ENCODE data around the gene CPEB4.

Gene CPEB4

DNA sequence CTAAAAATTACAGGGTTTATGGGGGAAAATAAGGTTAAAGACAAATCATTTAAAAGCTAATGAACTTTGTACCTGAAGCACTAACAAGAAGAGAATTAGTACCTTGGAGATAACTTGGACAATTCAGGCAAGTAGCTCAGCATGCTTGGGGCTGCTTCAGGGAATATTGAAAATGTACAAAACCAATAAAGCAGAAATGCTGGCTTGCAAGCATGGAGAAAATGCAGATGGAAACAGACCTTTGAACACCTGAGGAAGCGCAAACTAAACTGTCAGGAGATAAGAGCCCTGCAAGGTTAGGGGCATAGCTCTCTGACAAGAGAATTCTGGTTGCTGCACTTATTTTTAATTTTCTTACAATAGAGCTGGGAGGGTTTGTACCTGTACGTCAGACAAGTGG is 58.2 kb downstream of the CPEB4 start:
- no peak overlapping the region for H3K4me3 ChIP-seq (ENCODE audit: low read length)
- no peak for TF ChIP-seq ZNF274 (IDR thresholded peaks at IDR 0.05; ENCODE audit: low read depth, low read length)

DNA sequence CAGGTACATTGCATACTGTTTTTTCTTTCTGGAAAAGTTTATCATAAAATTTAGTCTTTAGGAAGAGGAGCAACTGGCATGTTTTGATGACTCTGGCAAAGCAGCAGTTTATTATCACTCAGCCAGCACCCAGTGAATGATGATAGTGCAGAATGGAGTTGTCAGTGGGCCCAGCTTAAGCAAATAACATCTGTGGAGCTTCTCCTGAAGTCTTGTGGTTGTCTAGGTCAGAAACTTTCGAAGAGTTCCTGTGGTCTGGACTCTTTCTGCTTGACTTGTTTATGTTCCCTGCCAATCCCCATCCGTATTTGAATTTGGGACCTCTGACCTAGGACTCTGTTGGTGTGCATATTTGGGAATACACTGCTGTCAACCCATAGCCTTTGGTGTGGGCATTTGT is 62.7 kb downstream of the CPEB4 start:
- H3K4me3 ChIP-seq (ENCODE audit: low read length): no peak overlapping the region
- no peak for TF ChIP-seq ZNF274 (IDR thresholded peaks at IDR 0.05; ENCODE audit: low read depth, low read length)

DNA sequence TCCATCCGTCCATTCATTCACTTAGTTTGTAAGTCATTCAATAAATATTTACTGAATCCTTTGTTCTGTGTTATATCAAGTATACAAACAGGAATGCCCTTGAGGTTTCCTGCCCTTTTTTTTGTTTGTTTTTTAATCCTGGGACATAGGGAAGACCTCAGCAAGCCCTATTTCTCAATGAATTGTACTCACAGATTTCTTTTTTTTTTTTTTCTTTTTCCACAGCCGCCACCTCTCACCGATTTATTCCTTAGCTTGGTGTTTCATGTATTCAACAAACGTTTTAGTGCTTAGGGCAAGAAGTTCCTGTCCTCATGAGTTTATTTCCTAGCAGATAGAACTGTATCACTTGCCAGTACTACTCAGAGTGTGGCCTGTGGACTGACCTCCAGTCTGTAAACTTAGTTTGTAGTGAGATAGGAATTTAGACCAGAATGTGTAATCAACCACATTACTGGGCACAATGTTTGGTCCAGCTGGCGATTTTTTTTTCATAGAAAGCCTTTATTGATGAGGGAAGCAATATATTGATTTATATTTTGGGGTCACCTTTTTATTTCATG is 65.5 kb downstream of the CPEB4 start:
- no peak for TF ChIP-seq ZNF274 (IDR thresholded peaks at IDR 0.05; ENCODE audit: low read depth, low read length)
- H3K4me3 ChIP-seq (ENCODE audit: low read length): no peak overlapping the region

DNA sequence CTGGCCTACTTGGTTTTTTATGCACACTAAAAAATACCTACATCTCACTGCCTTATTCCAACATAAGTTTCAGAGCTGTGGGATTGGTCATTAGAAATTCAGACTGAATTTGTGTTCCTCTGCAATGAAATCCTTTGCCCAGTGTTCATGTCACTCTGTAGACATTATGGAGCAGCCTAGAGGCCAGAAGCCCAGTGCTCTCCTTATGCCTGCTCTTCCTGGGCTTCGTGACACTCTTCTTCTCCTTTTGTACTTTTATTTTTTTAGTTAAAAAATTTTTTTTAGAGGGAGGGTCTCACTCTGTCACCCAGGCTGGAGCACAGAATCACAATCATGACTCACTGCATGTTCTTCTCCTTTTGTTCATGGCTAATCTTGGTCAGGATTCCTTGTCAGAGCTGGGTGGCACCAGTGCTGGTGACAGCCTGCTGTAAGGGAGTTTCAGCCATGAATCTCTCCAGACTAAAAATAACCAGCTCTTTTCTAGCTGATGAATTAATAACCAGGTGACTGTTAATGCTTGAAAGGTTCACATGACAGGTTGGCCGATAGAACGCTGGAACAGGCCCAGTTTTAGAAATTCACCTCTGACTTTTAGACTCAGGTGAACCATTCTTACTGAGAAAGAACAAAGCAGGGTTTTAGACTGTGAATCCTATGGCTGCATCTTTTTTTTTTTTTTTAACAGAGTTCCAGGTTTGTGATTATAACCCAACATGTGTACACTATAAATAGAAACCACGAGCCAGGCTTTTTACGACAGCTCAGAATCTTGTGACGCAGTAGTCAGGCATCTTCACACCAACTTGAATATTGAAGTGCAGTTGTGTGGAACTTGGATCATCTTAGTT is 66.7 kb downstream of the CPEB4 start:
- H3K4me3 ChIP-seq (ENCODE audit: low read length): no peak overlapping the region; the same call in 1 of the 2 replicates
- TF ChIP-seq ZNF274 (IDR thresholded peaks at IDR 0.05; ENCODE audit: low read depth, low read length): no peak

DNA sequence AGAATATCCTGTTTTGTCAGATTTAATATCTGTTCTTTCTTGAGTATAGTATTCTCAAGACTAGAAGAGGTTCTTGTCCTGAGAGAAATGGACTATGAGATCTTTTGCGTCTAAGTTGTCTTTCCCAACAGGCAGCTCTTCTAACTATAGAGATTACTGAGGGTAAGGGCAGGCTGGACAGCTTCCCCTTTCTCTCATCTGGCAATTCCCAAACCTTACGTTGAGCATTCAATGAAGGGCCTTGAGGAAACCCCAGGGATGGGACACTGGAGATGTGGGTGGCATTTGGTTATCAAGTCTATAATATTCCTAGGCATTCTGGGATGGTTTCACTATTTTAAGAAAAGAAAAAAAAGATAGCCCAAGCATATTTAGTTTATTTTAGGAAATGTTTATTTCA is 72.8 kb downstream of the CPEB4 start:
- no peak for TF ChIP-seq ZNF274 (IDR thresholded peaks at IDR 0.05; ENCODE audit: low read depth, low read length)
- H3K4me3 ChIP-seq (ENCODE audit: low read length): no peak overlapping the region

DNA sequence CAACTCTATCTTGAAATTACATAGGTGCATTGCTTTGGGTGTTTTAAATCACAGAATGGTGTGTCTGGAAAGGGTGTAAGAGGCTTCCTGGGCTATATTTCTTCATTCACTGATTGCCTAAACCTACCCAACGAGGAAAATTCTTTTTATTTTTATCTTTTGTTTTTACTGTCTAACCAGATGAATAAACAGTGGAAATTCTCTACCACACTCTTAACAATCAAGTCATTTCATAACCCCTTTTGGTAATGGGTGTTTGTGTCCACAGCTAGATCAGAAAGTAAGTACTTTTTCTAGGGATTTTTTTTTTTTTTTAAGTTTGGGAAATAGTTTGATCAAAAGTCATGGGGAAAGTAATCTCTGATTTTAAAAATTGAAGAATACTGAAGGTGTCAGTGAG is 73.3 kb downstream of the CPEB4 start:
- TF ChIP-seq ZNF274 (IDR thresholded peaks at IDR 0.05; ENCODE audit: low read depth, low read length): no peak
- no peak overlapping the region for H3K4me3 ChIP-seq (ENCODE audit: low read length)

DNA sequence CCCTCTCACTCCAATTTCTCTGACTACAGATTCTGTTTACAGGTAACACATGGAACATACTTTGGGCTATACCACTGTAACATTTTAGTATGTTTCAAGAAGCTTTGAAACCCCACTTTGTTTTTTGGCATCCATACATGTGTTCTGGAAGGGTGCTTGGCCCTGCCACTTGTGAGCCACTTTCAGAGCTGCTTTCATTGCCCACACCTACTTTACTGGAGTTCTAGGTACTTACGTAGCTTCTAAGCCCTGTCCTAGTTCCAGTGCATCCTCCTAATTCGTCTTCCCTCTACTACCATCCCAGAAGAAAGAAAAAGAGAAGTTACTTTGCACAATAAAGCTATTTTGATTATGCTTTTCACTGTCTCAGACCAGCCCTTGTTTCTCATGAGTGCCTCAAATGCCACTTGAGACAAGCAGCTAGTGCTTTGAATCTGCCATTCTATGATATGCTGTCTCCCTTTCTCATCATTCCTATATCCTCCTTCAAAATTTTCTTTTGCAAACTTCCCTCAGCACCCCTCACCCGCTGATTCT is 74.4 kb downstream of the CPEB4 start:
- TF ChIP-seq ZNF274 (IDR thresholded peaks at IDR 0.05; ENCODE audit: low read depth, low read length): no peak
- H3K4me3 ChIP-seq (ENCODE audit: low read length): no peak overlapping the region

DNA sequence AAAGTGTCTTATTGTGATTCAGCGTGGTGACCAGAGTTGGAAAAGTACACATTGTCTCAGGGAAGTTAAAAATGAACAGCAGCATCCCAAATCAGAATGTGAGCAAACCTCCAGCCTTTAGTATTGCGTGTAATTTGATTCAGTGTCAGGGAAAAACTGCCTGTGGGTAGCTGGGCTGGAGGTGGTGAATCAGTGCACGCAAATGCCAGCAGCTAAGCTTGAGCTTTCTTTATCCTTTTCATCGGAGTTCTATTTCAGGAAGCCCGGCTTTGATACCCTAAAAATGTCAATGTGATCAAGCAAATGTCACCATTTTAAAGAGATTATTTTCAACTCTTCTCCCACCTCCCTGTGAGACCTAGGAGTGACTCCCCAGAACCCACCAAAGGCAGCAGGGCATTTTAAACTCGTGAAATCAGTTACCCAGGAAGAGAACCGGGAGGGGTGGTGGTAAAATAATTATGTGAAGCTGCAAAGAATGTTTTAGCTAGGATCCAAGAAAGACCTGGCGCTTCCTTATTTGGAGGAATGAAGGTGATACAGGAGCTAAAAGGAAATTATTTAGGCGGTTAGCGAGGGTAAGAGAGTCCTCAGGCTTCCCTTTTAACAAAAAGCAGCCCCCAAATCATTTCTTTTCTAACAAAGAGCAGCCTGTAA is 75.2 kb downstream of the CPEB4 start:
- no peak overlapping the region for H3K4me3 ChIP-seq (ENCODE audit: low read length)
- TF ChIP-seq ZNF274 (IDR thresholded peaks at IDR 0.05; ENCODE audit: low read depth, low read length): no peak

DNA sequence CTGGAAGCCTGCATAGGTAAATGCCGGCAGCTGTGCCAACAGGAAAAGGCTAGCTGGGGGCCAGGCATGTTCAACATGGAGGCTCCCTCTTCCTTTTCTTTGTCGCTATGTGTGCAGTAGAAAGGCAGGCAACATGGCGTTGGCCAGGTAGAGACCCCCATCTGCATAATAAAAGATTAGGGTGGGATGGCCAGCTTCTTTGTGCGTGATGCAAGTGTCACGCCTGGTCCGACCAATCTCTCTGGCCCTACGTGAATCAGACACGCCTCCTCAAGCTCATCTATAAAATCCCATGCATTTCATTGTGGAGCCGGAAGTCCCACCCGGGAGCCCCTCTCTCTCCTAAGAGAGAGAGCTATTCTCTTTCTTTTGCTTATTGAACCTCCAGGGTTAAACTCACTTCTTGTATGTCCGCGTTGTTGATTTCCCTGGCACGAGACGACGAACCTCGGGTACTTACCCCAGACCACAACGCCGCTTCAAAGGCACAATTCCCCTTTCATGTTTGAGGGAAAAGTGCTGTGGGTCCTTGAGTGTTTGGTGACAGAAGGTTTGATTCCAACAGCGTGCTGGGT is 75.8 kb downstream of the CPEB4 start:
- TF ChIP-seq ZNF274 (IDR thresholded peaks at IDR 0.05; ENCODE audit: low read depth, low read length): no peak
- H3K4me3 ChIP-seq (ENCODE audit: low read length): no peak overlapping the region

DNA sequence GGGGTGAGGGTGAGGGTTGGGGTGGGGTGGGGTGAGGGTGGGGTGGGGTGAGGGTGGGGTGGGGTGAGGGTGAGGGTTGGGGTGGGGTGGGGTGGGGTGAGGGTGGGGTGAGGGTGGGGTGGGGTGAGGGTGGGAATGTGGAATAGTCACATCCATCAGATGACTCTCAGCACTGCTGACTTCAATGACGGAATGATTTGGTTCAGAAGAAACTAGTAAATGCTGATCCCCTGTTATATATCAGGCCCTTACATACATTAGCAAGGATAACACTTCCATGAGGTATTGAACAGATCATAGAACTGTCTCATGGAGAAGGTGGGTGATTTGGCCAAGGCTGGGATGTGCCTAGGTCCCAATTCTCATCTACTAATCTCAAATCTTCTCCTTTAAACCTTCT is 76.4 kb downstream of the CPEB4 start:
- no peak for TF ChIP-seq ZNF274 (IDR thresholded peaks at IDR 0.05; ENCODE audit: low read depth, low read length)
- no peak overlapping the region for H3K4me3 ChIP-seq (ENCODE audit: low read length)

DNA sequence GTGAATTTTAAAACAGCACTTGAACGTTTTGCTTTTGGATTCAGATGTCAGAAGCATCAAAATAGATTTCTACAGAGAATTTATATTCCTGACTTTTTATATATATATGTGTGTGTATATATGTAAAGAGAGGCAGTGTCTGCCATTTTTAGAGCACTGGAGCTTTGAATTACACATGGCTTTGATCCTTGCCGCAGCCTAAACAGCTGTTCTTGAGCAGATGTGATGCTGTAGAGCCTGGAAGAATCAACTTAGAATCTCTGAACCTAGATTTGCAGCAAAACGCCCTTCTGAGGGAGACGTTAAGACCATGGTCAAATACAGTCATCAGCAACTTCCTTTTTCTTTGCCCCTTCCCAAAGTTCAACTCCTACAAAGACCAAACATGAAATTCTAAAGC is 79.1 kb downstream of the CPEB4 start:
- TF ChIP-seq ZNF274 (IDR thresholded peaks at IDR 0.05; ENCODE audit: low read depth, low read length): no peak
- H3K4me3 ChIP-seq (ENCODE audit: low read length): no peak overlapping the region

DNA sequence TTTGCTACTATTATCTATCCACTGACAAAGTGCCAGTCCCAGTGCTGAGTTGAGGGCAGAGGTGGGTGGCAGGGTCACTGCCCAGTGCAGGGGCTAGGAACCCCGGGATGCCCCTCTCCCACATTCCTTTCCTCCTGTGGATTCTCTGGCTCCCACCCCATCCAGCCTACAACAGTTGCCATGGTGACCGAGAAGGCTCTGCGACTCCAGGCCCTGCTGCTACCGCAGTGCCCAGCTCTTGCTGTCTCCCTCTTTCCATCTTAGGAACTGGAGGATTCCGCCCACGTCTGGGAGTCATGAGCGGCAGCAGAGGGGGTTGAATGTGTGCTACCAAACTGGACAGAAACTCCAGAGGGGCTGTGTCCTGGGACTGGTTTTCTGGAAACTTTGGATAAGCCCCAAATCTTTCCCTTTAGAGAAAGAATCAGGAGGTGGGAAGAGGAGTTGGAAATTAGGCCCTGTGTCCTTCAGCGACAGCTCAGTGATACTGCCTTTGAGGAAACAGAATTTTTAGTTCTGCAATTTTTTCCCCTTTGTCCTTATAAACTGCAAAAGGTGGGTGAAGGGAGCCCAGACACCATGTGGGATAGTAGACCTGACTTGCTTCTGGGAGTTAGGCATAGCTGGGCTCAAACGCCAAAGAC is 80.1 kb downstream of the CPEB4 start:
- no peak for TF ChIP-seq ZNF274 (IDR thresholded peaks at IDR 0.05; ENCODE audit: low read depth, low read length)
- no peak overlapping the region for H3K4me3 ChIP-seq (ENCODE audit: low read length)

DNA sequence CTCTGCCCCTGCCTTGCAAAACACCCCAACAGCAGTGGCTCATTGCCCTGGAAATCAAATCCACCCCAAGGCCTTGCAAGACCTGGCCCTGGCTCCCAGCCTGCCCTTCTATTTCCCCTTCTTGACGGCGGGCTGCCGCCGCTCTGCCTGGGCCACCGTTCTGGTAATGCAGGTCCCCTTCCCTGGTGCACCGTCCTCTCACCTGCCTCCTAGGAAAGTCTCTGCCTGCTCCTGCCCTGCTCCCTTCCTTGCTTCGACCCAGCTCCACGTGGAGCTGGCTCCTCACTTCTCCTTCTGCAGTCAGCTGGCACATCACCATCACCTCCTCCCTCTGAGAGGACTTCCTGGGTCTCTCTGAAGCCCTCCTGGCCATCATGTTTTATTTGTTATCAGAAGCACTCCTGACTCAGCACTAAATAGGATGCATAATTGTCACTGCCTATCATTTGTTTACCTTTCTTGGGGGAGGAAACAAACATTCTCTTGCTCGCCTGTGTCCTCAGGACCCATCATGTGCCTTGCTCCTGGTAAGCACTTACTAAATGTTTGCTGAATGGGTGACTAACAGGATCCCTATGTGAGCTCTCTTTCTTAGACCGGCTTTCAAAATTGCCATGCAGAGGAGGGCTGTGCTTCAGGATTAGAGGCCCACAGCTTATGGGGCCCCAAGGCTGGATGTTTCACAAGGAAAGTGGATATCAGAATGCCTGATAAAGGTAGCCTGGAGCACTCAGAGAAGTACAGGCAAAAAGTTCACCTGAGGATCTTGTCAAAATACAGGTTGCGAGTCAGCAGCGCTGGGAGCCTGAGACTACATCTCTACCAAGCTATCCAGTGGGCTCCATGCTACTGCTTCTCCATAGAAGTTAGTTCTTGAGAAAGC is 81.3 kb downstream of the CPEB4 start:
- TF ChIP-seq ZNF274 (IDR thresholded peaks at IDR 0.05; ENCODE audit: low read depth, low read length): no peak
- no peak overlapping the region for H3K4me3 ChIP-seq (ENCODE audit: low read length)

All from GM08714 (cell line).